HepG2 (cell line): ENCODE data around the gene COX5B. TPM values are rescaled to one million over a fixed set of nuclear protein-coding genes. Genes with fewer than 3 reads are reported as not detected.
A peak's percentile ranks its signal among the peaks of the same experiment; 100 is the strongest.

Experiments
- AHDC1 ChIP-seq: sonication (generic); formaldehyde crosslinking; IDR thresholded peaks from 2 replicates; pipeline ENCODE4 v1.5.1; 2020; ENCODE audit warnings: mild to moderate bottlenecking, missing genetic modification reagents, borderline replicate concordance
- ARNT ChIP-seq: fragments of 450-650 bp; IDR thresholded peaks from 2 replicates; pipeline ENCODE4 v1.6.1; 2017
- ATAD3A ChIP-seq: sonication (generic); formaldehyde crosslinking; IDR thresholded peaks from 2 replicates; pipeline ENCODE4 v1.4.0; 2020; ENCODE audit warnings: missing genetic modification reagents
- CREB3 ChIP-seq: sonication (generic); formaldehyde crosslinking; IDR thresholded peaks from 2 replicates; pipeline ENCODE4 v1.5.0; 2020; ENCODE audit warnings: missing genetic modification reagents
- FOXA3 ChIP-seq: IDR thresholded peaks from 2 replicates; pipeline ENCODE4 v1.6.1; 2016; ENCODE audit warnings: missing genetic modification reagents, missing compliant biosample characterization
- IKZF1 ChIP-seq: fragments of 450-650 bp; IDR thresholded peaks from 2 replicates; pipeline ENCODE4 v1.7.1; 2016
- JDP2 ChIP-seq: sonication (generic); formaldehyde crosslinking; IDR thresholded peaks from 2 replicates; pipeline ENCODE4 v1.8.1; 2022; ENCODE audit warnings: missing genetic modification reagents, borderline replicate concordance
- NCOA5 ChIP-seq: sonication (generic); formaldehyde crosslinking; IDR thresholded peaks from 2 replicates; pipeline ENCODE4 v1.4.0; 2020; ENCODE audit warnings: missing genetic modification reagents
- NFRKB ChIP-seq: fragments of 450-650 bp; IDR thresholded peaks from 2 replicates; pipeline ENCODE4 v1.6.1; 2017
- NKX3-1 ChIP-seq: sonication (generic); formaldehyde crosslinking; IDR thresholded peaks from 2 replicates; pipeline ENCODE4 v1.5.0; 2020; ENCODE audit warnings: missing genetic modification reagents
- REXO4 ChIP-seq: sonication (generic); formaldehyde crosslinking; IDR thresholded peaks from 2 replicates; pipeline ENCODE4 v1.8.0; 2022; ENCODE audit warnings: missing genetic modification reagents, mild to moderate bottlenecking, borderline replicate concordance
- RFXAP ChIP-seq: sonication (generic); formaldehyde crosslinking; IDR thresholded peaks from 2 replicates; pipeline ENCODE4 v1.4.0; 2020; ENCODE audit warnings: missing genetic modification reagents, borderline replicate concordance
- TSC22D2 ChIP-seq: sonication (generic); formaldehyde crosslinking; IDR thresholded peaks from 2 replicates; pipeline ENCODE4 v1.5.1; 2020; ENCODE audit warnings: missing genetic modification reagents, mild to moderate bottlenecking, borderline replicate concordance
- ZBTB7A ChIP-seq: sonication (generic); formaldehyde crosslinking; IDR thresholded peaks from 2 replicates; pipeline ENCODE4 v1.8.0; 2022; ENCODE audit warnings: mild to moderate bottlenecking, missing genetic modification reagents
- ZNF280B ChIP-seq: sonication (generic); formaldehyde crosslinking; IDR thresholded peaks from 2 replicates; pipeline ENCODE4 v1.5.0; 2020; ENCODE audit warnings: missing genetic modification reagents, mild to moderate bottlenecking, borderline replicate concordance
- ZNF382 ChIP-seq: sonication (generic); formaldehyde crosslinking; IDR thresholded peaks from 2 replicates; pipeline ENCODE4 v1.5.0; 2020; ENCODE audit warnings: missing genetic modification reagents, mild to moderate bottlenecking, borderline replicate concordance
- ZNF614 ChIP-seq: IDR thresholded peaks from 2 replicates; pipeline ENCODE4 v1.6.1; 2018; ENCODE audit warnings: missing biosample characterization, missing genetic modification reagents, inconsistent platforms, borderline replicate concordance
- ZNF691 ChIP-seq: sonication (generic); formaldehyde crosslinking; IDR thresholded peaks from 2 replicates; pipeline ENCODE4 v1.4.0; 2020; ENCODE audit warnings: missing genetic modification reagents, low read depth, mild to moderate bottlenecking, borderline replicate concordance
- ZNF766 ChIP-seq: sonication (generic); formaldehyde crosslinking; IDR thresholded peaks from 2 replicates; pipeline ENCODE4 v1.5.0; 2020; ENCODE audit warnings: missing genetic modification reagents, borderline replicate concordance
- ZNF788 ChIP-seq: sonication (generic); formaldehyde crosslinking; IDR thresholded peaks from 2 replicates; pipeline ENCODE4 v1.5.0; 2020; ENCODE audit warnings: mild to moderate bottlenecking, missing genetic modification reagents, borderline replicate concordance
- ZNF792 ChIP-seq: IDR thresholded peaks from 2 replicates; pipeline ENCODE4 v1.6.1; 2016
- polyA plus RNA-seq, 8 experiments: library from polyadenylated mRNA; depleted of rRNA in 3 of 8; stranded (reverse) in 7 of 8; unstranded in 1 of 8; fragments of >200 nt; fragmentation: Illumina TruSeq in 4 of 8; extraction: Trizol in 4 of 8; gene quantifications; 2 replicates each; pipeline versions ENCODE4 v1.2.1 to v1.2.3, GENCODE V29; 2011 to 2016; ENCODE audit warnings: low read depth in 4 of 8, missing spikeins in 1 of 8, mixed read lengths in 1 of 8; ENCODE audit not compliant: insufficient read depth in 1 of 8
- total RNA-seq, 5 experiments: library from RNA; depleted of rRNA; stranded (reverse); fragments of >200 nt; fragmentation: Illumina TruSeq; extraction: Trizol; gene quantifications; 2 replicates each; pipeline ENCODE4 v1.2.3, GENCODE V29; 2016; ENCODE audit warnings: low read depth in 1 of 5

The COX5B gene
- total and polyA plus RNA-seq, 2 of the 13 experiments (the other 11 are each of a cell fraction or from before 2014, with no cell fraction given), result 453 to 536 TPM

- TF ChIP-seq REXO4 (CRISPR knock-in tag) (no peak), NFRKB (no peak), RFXAP (CRISPR knock-in tag) (0 out of 2 replicates have a peak, but pooled peaks have one; percentile 70), ATAD3A (CRISPR knock-in tag) (no peak), ZNF614 (CRISPR knock-in tag) (0 out of 2 replicates have a peak, but pooled peaks have one; percentile 46), IKZF1 (no peak), CREB3 (CRISPR knock-in tag) (peak; percentile 93; the same call in 1 of the 2 replicates), ZNF382 (CRISPR knock-in tag) (no peak), FOXA3 (peak; percentile 55; the same call in 1 of the 2 replicates), NKX3-1 (CRISPR knock-in tag) (peak; percentile 89), ZBTB7A (CRISPR knock-in tag) (no peak), ZNF766 (CRISPR knock-in tag) (peak; percentile 55; the same call in 1 of the 2 replicates), ARNT (no peak), ZNF691 (CRISPR knock-in tag) (0 out of 2 replicates have a peak, but pooled peaks have one; percentile 7), JDP2 (CRISPR knock-in tag) (no peak), ZNF280B (CRISPR knock-in tag) (peak; percentile 80; the same call in 1 of the 2 replicates), TSC22D2 (no peak), ZNF788 (CRISPR knock-in tag) (peak; percentile 34; the same call in 1 of the 2 replicates), ZNF792 (CRISPR knock-in tag) (peak; percentile 48), NCOA5 (CRISPR knock-in tag) (0 out of 2 replicates have a peak, but pooled peaks have one; percentile 24), AHDC1 (CRISPR knock-in tag) (peak; percentile 38; the same call in 1 of the 2 replicates)
Measured at GRCh38 chr2:97645695-97646629, at the start of gene COX5B (continued).
